H1 (cell line): ENCODE data around the gene CCL17. TPM values are rescaled to one million over a fixed set of nuclear protein-coding genes. Genes with fewer than 3 reads are reported as not detected.

Experiments used
- CHD7 ChIP-seq: fragments of 300-600 bp; sonication (generic); IDR thresholded peaks from 2 replicates; pipeline ENCODE4 v1.7.1; 2012; ENCODE audit warnings: low read length, moderate library complexity, mild to moderate bottlenecking, inconsistent platforms; ENCODE audit not compliant: insufficient replicate concordance
- HDAC2 ChIP-seq, 2 experiments: fragments of 300-600 bp in 1 of 2; sonication (generic) in 1 of 2; IDR thresholded peaks; 2 replicates each; pipeline ENCODE4 v1.6.1; 2011 to 2012; ENCODE audit warnings: low read depth in 2 of 2, low read length in 2 of 2, mild to moderate bottlenecking in 2 of 2, moderate library complexity in 2 of 2, borderline replicate concordance in 1 of 2, inconsistent platforms in 1 of 2
- RAD21 ChIP-seq, 2 experiments: IDR thresholded peaks in 1 of 2; conservative IDR thresholded peaks in 1 of 2; 2 replicates each; pipeline ENCODE4 v1.6.1; 2011; ENCODE audit warnings: low read depth in 2 of 2, low read length in 2 of 2, improper control_type of control experiment in 1 of 2, inconsistent platforms in 1 of 2, mild to moderate bottlenecking in 1 of 2, moderate library complexity in 1 of 2
- SAP30 ChIP-seq: fragments of 300-600 bp; sonication (generic); IDR thresholded peaks from 2 replicates; pipeline ENCODE4 v1.7.1; 2012; ENCODE audit warnings: low read length, moderate library complexity, mild to moderate bottlenecking, inconsistent platforms; ENCODE audit not compliant: insufficient read depth, insufficient replicate concordance
- TEAD4 ChIP-seq: IDR thresholded peaks from 2 replicates; pipeline ENCODE4 v1.6.1; 2012; ENCODE audit warnings: low read depth, low read length, inconsistent platforms, mixed read lengths
- polyA plus RNA-seq, 7 experiments: library from polyadenylated mRNA; depleted of rRNA in 3 of 7; stranded (reverse) in 5 of 7; unstranded in 2 of 7; fragments of >200 nt in 5 of 7; fragments of 200-250 nt in 2 of 7; gene quantifications; 1 replicate in 5 of 7; 2 replicates in 1 of 7; 4 replicates in 1 of 7; pipeline versions ENCODE4 v1.2.1 to v1.2.3, GENCODE V29; 2011 to 2013; ENCODE audit warnings: missing spikeins in 2 of 7, mixed read lengths in 2 of 7
- total RNA-seq: library from RNA; stranded (reverse); fragmentation: NEBNext Ultra II Directional; extraction: Animal tissue kit (Norgen Biotek cat#: 25700); gene quantifications from 2 replicates; pipeline ENCODE4 v1.2.1, GENCODE V29; 2021
- TF ChIP-seq, protein P1 (sequence below): IDR thresholded peaks from 2 replicates; pipeline ENCODE4 v1.6.1; 2012; ENCODE audit warnings: low read length, inconsistent platforms

Gene CCL17
- total and polyA plus RNA-seq, 2 of the 8 experiments (the other 6 are each of a cell fraction or from before 2014, with no cell fraction given), result not detected

GRCh38 chr16:57358527-57359095, 46.0 kb upstream of the CCL17 start, which contains the start of gene CCL22 (continued):
- TF ChIP-seq HDAC2 (IDR thresholded peaks at IDR 0.05; ENCODE audit: borderline replicate concordance in 1 of 2, low read depth in 2 of 2, low read length in 2 of 2), result no peak
- TF ChIP-seq, protein P1, sequence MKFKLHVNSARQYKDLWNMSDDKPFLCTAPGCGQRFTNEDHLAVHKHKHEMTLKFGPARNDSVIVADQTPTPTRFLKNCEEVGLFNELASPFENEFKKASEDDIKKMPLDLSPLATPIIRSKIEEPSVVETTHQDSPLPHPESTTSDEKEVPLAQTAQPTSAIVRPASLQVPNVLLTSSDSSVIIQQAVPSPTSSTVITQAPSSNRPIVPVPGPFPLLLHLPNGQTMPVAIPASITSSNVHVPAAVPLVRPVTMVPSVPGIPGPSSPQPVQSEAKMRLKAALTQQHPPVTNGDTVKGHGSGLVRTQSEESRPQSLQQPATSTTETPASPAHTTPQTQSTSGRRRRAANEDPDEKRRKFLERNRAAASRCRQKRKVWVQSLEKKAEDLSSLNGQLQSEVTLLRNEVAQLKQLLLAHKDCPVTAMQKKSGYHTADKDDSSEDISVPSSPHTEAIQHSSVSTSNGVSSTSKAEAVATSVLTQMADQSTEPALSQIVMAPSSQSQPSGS, result no peak
- TF ChIP-seq TEAD4, result no peak
- no peak for TF ChIP-seq CHD7
- no peak for TF ChIP-seq RAD21 (IDR thresholded peaks at IDR 0.05 in 1 of 2, conservative IDR thresholded peaks at IDR 0.05 in 1 of 2; ENCODE audit: low read depth in 2 of 2, low read length in 2 of 2)
- no peak for TF ChIP-seq SAP30
